CD4-positive, CD25-positive, alpha-beta regulatory T cell (primary cell): ENCODE data around the gene GNB1. TPM values are rescaled to one million over a fixed set of nuclear protein-coding genes. Genes with fewer than 3 reads are reported as not detected.
A peak's percentile ranks its signal among the peaks of the same experiment; 100 is the strongest.

ENCODE experiments used
- ATAC-seq, 2 donors: fragments of 150-1000 bp; cut with Tn5 transposase; one replicate each; pipeline ENCODE4 v1.10.0; 2021; ENCODE audit warnings: low read depth in 2 of 2, moderate number of reproducible peaks in 2 of 2, moderate library complexity in 1 of 2
- DNase-seq, 3 donors: peaks; one replicate each; pipeline versions ENCODE4 v3.0.0 to v3.0.0-alpha.2; 2012 to 2022; ENCODE audit warnings: mixed read lengths in 1 of 3
- H3K27ac ChIP-seq: one replicate; pipeline ENCODE4 v1.7.0; 2013; ENCODE audit warnings: mild to moderate bottlenecking, low read length; ENCODE audit not compliant: insufficient read depth, poor library complexity, severe bottlenecking
- H3K27me3 ChIP-seq: one replicate; pipeline ENCODE4 v1.7.0; 2013; ENCODE audit warnings: low read length; ENCODE audit not compliant: control insufficient read depth, insufficient read depth
- H3K36me3 ChIP-seq: one replicate; pipeline ENCODE4 v1.7.0; 2013; ENCODE audit warnings: mild to moderate bottlenecking, low read length, moderate library complexity; ENCODE audit not compliant: control insufficient read depth, insufficient read depth
- H3K4me1 ChIP-seq: 2 replicates; pipeline ENCODE4 v1.7.0; 2013; ENCODE audit warnings: mild to moderate bottlenecking, low read length; ENCODE audit not compliant: insufficient read depth, control insufficient read depth, poor library complexity, severe bottlenecking
- H3K4me3 ChIP-seq: one replicate; pipeline ENCODE4 v1.7.0; 2013; ENCODE audit warnings: low read depth, mild to moderate bottlenecking, low read length, moderate library complexity
- H3K9me3 ChIP-seq, 2 experiments: 1 replicate in 1 of 2; 2 replicates in 1 of 2; pipeline ENCODE4 v1.7.0; 2013; ENCODE audit warnings: low read length in 2 of 2, mild to moderate bottlenecking in 1 of 2, moderate library complexity in 1 of 2; ENCODE audit not compliant: control insufficient read depth in 2 of 2
- H3K27ac Mint-ChIP-seq, 3 donors: one replicate each; pipeline ENCODE4 v1.8.0; 2020 to 2022; ENCODE audit warnings: mild to moderate bottlenecking in 3 of 3, mixed read lengths in 3 of 3, moderate library complexity in 2 of 3
- H3K27me3 Mint-ChIP-seq: one replicate; pipeline ENCODE4 v1.8.0; 2022; ENCODE audit warnings: mild to moderate bottlenecking, mixed read lengths
- H3K36me3 Mint-ChIP-seq: one replicate; pipeline ENCODE4 v1.8.0; 2020; ENCODE audit warnings: mixed read lengths
- H3K4me1 Mint-ChIP-seq, 4 donors: one replicate each; pipeline ENCODE4 v1.8.0; 2020 to 2022; ENCODE audit warnings: mixed read lengths in 4 of 4, mild to moderate bottlenecking in 1 of 4
- H3K4me3 Mint-ChIP-seq, 4 donors: one replicate each; pipeline ENCODE4 v1.8.0; 2020 to 2022; ENCODE audit warnings: mild to moderate bottlenecking in 4 of 4, mixed read lengths in 4 of 4, moderate library complexity in 3 of 4
- H3K9me3 Mint-ChIP-seq, 7 donors: one replicate each; pipeline ENCODE4 v1.8.0; 2020 to 2022; ENCODE audit warnings: mixed read lengths in 7 of 7, mild to moderate bottlenecking in 3 of 7, moderate library complexity in 2 of 7
- polyA plus RNA-seq, 4 donors: library from polyadenylated mRNA; unstranded; fragments of 300-500 nt; fragmentation: Illumina TruSeq; gene quantifications; one replicate each; pipeline ENCODE4 v1.2.3, GENCODE V29; 2021
- total RNA-seq: library from RNA; stranded (reverse); gene quantifications from one replicate; pipeline ENCODE4 v1.2.3, GENCODE V29; 2022

GNB1 gene
- total and polyA plus RNA-seq, 5 donors from 2014 or later: 47.0 to 242 (median 102) TPM

- H3K27ac Mint-ChIP-seq: peak overlapping the region; percentile 78 to 85 (median 84)
- H3K36me3 ChIP-seq: peaks cover 30% of the 10 kb centered on the region
- peak overlapping the region; percentile 38 to 75 (median 60) for H3K4me3 Mint-ChIP-seq
Measured at GRCh38 chr1:1782399-1783221, 108.3 kb downstream of the GNB1 start.

DNA sequence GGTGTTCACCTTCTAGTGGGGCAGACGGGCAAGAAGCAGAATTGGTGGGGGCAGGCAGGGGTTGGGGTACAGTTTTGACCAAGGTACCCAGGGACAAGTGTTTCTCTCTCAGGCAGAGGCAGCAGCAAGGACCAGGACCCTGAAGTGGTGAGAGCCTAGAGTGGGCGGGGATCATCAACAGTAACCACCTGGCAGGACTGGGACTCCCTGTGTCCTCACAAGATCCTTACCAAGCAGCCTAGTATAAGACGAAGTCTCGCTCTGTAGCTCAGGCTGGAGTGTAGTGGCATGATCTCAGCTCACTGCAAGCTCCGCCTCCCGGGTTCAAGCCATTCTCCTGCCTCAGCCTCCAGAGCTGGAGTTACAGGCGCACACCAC lies 109.4 kb downstream of the GNB1 start:
- ATAC-seq (no peak), DNase-seq (no peak)
- H3K36me3 ChIP-seq: peaks cover 19% of the 10 kb centered on the region
- H3K9me3 ChIP-seq: no peaks in the 10 kb centered on the region
- H3K9me3 Mint-ChIP-seq: no peaks in the 10 kb centered on the region
- peaks cover 0 to 57% (median 42%) of the 10 kb centered on the region in 4 donors for H3K4me1 Mint-ChIP-seq
- H3K36me3 Mint-ChIP-seq: peaks cover 5% of the 10 kb centered on the region
- no peaks in the 10 kb centered on the region for H3K27me3 ChIP-seq
- peak overlapping the region; percentile 77 to 95 (median 88) for H3K4me3 Mint-ChIP-seq
- H3K4me1 ChIP-seq: peaks cover 67% of the 10 kb centered on the region
- peak overlapping the region; percentile 88 to 98 (median 95) for H3K27ac Mint-ChIP-seq
- no peaks in the 10 kb centered on the region for H3K27me3 Mint-ChIP-seq
- peak overlapping the region; percentile 89 for H3K27ac ChIP-seq
- H3K4me3 ChIP-seq: no peak overlapping the region

More at GRCh38 chr1:1782399-1783221, 108.3 kb downstream of the GNB1 start:
- Mint-ChIP-seq H3K4me1 (peaks cover 0 to 49% (median 35%) of the 10 kb centered on the region in 4 donors), H3K9me3 (no peaks in the 10 kb centered on the region), H3K36me3 (peaks cover 16% of the 10 kb centered on the region), H3K27me3 (no peaks in the 10 kb centered on the region)
- peak overlapping the region; percentile 89 for H3K27ac ChIP-seq
- ATAC-seq (no peak), DNase-seq (peak; percentile 13 to 52 (median 22))
- no peaks in the 10 kb centered on the region for H3K27me3 ChIP-seq
- peak overlapping the region; percentile 53 for H3K4me3 ChIP-seq
- H3K9me3 ChIP-seq: no peaks in the 10 kb centered on the region
- peaks cover 56% of the 10 kb centered on the region for H3K4me1 ChIP-seq

DNA sequence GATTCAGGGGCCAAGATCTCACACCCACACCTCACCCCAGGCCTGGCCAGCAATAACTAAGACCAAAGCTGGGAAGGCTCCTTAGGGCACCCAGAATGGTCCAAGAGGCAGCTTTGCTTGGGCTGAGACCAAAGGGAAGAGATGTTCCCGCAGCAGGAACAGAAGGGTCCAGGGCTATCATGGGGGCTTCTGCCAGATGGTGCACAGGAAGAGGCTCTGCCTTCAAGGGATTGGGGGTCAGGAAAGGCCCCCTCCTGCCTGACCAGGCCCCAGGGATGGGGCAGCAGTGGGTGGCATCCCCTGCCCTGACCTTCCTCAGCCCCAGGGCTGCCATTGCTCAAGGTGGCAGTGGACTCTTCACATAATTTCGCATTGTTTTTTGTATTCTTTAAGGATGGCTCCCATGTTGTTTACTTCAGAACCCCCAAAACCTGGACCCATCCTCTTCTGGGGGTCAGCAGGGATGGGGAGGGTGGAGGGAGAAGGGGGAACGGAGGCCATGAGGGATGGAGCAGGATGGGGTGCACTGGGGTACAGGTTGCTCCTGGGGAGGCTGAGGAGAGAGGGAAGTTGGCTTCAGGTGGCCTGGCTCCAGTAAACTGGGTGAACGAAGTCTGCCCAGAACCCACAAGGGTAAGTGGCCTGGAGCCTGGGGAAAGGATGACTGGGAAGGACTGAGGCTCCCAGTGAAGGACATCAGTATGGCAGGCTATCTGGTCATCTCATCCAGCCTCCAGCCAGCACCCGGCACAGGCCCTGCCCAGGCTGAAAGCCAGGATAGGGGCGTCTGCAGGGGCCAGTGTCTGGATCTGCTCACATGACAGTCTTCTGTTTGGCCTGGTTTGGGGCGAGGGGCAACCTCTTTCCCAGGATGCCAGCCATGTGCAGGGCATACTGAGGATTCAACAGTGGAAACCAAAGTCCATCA lies 110.0 kb downstream of the GNB1 start:
- H3K4me3 ChIP-seq: peak overlapping the region; percentile 62
- peaks cover 0 to 63% (median 47%) of the 10 kb centered on the region in 4 donors for H3K4me1 Mint-ChIP-seq
- peaks cover 71% of the 10 kb centered on the region for H3K4me1 ChIP-seq
- ATAC-seq (no peak), DNase-seq (no peak)
- no peaks in the 10 kb centered on the region for H3K9me3 ChIP-seq
- peak overlapping the region; percentile 89 for H3K27ac ChIP-seq
- peak overlapping the region; percentile 88 to 98 (median 95) for H3K27ac Mint-ChIP-seq
- no peaks in the 10 kb centered on the region for H3K9me3 Mint-ChIP-seq
- H3K27me3 Mint-ChIP-seq: no peaks in the 10 kb centered on the region
- peaks cover 14% of the 10 kb centered on the region for H3K36me3 ChIP-seq
- H3K36me3 Mint-ChIP-seq: peaks cover 4% of the 10 kb centered on the region
- no peaks in the 10 kb centered on the region for H3K27me3 ChIP-seq
- H3K4me3 Mint-ChIP-seq: peak overlapping the region; percentile 91 to 95 (median 93)

DNA sequence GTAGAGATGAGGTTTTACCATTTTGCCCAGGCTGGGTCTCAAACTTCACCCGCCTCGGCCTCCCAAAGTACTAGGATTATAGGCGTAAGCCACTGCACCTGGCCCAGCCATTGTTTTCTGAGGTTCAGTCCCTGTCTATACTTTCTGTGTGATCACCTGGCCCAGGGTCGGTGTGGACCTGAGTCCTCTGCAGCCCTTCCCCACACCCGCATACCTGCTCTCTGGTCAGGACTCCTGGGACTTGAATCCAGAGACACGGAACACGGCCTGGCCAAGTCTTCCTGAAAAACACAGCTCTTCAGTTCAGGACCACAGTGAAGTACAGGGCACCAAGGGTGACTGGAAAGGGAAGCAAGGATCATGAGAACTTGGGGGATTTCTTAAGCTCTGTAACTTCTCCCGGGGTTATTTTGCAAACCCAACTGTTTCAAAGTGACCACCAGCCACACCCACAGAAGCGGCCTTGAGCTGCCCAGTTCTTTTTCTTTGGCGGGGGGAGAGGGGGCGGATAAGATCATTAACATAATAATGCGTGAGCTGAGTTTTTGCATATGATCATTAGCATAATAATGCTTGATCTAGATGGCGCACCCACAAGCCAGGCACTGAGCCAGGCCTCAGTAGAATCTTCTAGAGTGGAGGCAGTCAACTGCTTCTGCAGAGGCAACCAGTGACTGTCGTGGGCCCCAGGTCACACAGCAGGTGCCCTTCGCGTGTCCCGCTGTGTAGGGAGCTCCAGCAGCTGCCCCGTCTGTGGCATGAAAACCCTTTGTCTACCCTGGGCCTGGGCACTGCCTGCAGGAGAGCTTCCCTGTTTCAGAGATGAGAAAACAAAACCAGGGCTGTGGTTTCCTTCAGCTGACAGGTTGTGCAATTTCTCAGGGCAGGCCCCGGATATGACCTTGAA lies 110.9 kb downstream of the GNB1 start:
- DNase-seq (peak; percentile 32 to 91 (median 67)), ATAC-seq (peak; percentile 50 to 52)
- Mint-ChIP-seq H3K4me3 (peak overlapping the region; percentile 91 to 95 (median 93)), H3K27ac (peak overlapping the region; percentile 88 to 98 (median 95)), H3K27me3 (no peaks in the 10 kb centered on the region), H3K4me1 (peaks cover 0 to 72% (median 52%) of the 10 kb centered on the region in 4 donors), H3K9me3 (no peaks in the 10 kb centered on the region), H3K36me3 (peaks cover 4% of the 10 kb centered on the region)
- H3K27ac ChIP-seq: peak overlapping the region; percentile 89
- H3K27me3 ChIP-seq: no peaks in the 10 kb centered on the region
- no peaks in the 10 kb centered on the region for H3K9me3 ChIP-seq
- H3K36me3 ChIP-seq: peaks cover 4% of the 10 kb centered on the region
- H3K4me1 ChIP-seq: peaks cover 79% of the 10 kb centered on the region
- peak overlapping the region; percentile 62 for H3K4me3 ChIP-seq

- peaks cover 79% of the 10 kb centered on the region for H3K4me1 ChIP-seq
- Mint-ChIP-seq H3K4me3 (peak overlapping the region; percentile 91 to 95 (median 93)), H3K27ac (peak overlapping the region; percentile 88 to 98 (median 95)), H3K9me3 (no peaks in the 10 kb centered on the region), H3K27me3 (no peaks in the 10 kb centered on the region), H3K4me1 (peaks cover 0 to 73% (median 52%) of the 10 kb centered on the region in 4 donors), H3K36me3 (peaks cover 4% of the 10 kb centered on the region)
- no peak for DNase-seq
- no peak for ATAC-seq
- H3K36me3 ChIP-seq: no peaks in the 10 kb centered on the region
- H3K9me3 ChIP-seq: no peaks in the 10 kb centered on the region
- H3K27ac ChIP-seq: peak overlapping the region; percentile 89
- no peaks in the 10 kb centered on the region for H3K27me3 ChIP-seq
- H3K4me3 ChIP-seq: peak overlapping the region; percentile 41
Measured at GRCh38 chr1:1779320-1779675, 111.6 kb downstream of the GNB1 start.

GRCh38 chr1:1778663-1779319 lies 112.1 kb downstream of the GNB1 start:
- peak overlapping the region; percentile 41 for H3K4me3 ChIP-seq
- peaks cover 0 to 73% (median 52%) of the 10 kb centered on the region in 4 donors for H3K4me1 Mint-ChIP-seq
- H3K36me3 Mint-ChIP-seq: peaks cover 4% of the 10 kb centered on the region
- DNase-seq: peak; percentile 69 to 88 (median 84)
- H3K9me3 ChIP-seq: no peaks in the 10 kb centered on the region
- H3K27me3 Mint-ChIP-seq: no peaks in the 10 kb centered on the region
- H3K27ac ChIP-seq: peak overlapping the region; percentile 89
- H3K27ac Mint-ChIP-seq: peak overlapping the region in 2 of 3 donors; percentile 88 to 95
- no peaks in the 10 kb centered on the region for H3K9me3 Mint-ChIP-seq
- H3K4me3 Mint-ChIP-seq: peak overlapping the region; percentile 91 to 95 (median 93)
- H3K36me3 ChIP-seq: no peaks in the 10 kb centered on the region
- peaks cover 78% of the 10 kb centered on the region for H3K4me1 ChIP-seq
- H3K27me3 ChIP-seq: no peaks in the 10 kb centered on the region
- ATAC-seq: peak; percentile 55 to 71
